NCI-H510A treated with DMSO at 0.1 percent for 48 hours (cell line): Measurements from ENCODE around the gene STAC2.
A peak's percentile ranks its signal among the peaks of the same experiment; 100 is the strongest.

Experiments used
- DNase-seq: peaks from one replicate; lab custom pipeline; 2025; lab: John Stamatoyannopoulos, UW

The STAC2 gene

GRCh38 chr17:39209317-39210092 is 16.2 kb downstream of the STAC2 start:
- no peak for DNase-seq

DNA sequence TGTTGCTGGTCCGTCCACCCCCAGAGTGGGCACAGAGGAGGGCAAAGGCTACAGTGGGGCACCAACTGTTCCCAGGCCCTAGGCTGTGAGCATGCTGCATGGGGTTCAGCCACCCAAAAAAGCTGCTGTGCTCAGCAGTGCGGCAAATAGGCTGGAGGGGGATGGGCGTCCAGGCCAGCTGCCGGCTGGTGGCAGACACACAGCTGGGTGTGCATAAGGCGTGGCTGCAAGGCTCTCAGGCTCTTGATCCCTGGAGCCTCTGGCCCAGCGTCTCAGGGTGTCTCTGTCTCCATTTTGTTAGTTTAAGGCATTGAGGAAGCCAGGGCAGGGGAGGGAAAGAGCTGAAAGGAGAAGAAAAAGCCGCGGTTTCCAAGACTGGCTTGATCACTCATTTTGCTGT is 16.9 kb downstream of the STAC2 start:
- DNase-seq, result peak; percentile 63

DNA sequence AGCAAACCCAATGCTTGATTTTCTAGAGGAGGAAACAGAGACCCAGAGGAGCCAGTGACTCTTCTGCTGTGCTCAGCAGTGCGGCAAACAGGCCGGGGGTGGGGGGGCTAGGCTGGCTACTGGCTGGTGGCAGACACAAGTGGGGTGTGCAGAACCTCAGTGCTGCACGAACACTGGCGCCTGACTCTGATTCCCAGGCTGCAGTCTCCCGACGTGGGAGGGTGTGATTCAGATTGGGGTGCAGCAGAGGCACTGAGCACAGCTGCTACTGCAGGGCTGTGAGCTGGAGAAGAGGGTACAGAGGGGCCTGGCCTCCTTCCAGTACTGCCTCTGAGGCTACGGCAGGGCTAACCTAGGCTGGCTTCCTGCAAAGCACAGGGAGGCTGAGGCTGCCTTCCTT is 17.6 kb downstream of the STAC2 start:
- DNase-seq, result no peak

GRCh38 chr17:39205112-39205526 is 20.6 kb downstream of the STAC2 start:
- no peak for DNase-seq

DNA sequence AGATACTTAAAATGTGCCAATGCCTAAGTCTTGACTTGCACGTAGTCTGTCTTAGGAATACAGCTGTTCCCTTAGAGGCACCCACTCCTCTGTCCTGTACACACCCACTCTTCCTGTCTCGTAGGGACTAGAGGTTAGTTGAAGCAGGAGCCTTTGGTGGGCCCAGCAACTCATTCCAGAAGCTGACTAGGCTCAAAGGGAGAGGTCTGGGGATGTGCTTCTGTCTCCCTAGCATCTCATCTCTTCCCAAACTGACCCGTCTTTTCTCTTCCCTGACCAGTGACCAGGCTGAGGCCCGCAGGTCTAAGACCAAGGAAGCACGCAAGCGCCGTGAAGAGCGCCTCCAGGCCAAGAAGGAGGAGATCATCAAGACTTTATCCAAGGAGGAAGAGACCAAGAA is 21.5 kb downstream of the STAC2 start:
- no peak for DNase-seq

DNA sequence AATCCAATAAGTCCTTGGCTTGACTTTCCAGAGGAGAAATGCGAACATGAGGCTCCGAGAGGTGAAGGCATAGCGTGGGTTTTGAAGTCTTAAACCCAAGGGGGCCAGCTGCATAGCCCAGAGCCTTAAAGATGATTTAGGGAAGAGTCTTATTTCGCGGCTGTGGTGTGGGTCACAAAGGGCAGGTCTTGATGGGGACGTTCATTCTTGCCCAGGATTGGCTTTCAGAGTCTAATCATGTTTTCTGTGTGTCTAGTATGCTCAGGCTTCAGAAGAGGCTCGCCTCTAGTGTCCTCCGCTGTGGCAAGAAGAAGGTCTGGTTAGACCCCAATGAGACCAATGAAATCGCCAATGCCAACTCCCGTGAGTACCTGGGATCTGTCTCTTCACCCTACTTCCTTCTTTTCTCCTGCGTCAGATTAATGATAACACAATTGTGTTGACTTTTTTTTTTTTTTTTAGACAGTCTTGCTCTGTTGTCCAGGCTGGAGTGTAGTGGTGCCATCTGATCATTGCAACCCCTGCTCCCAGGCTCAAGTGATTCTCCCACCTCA is 24.7 kb downstream of the STAC2 start:
- DNase-seq, result no peak

GRCh38 chr17:39200070-39200879 is 25.5 kb downstream of the STAC2 start, which contains the start of gene RPL19:
Gene RPL19 (plus strand): TSS chr17:39200283. CDS start chr17:39200345, 62 bp downstream.
- peak; percentile 95 for DNase-seq

- DNase-seq, result no peak
Observed at GRCh38 chr17:39199820-39200069, 26.0 kb downstream of the STAC2 start.

GRCh38 chr17:39198186-39198566 is 27.6 kb downstream of the STAC2 start:
- no peak for DNase-seq

- peak; percentile 85 for DNase-seq
Observed at GRCh38 chr17:39197380-39198185, 28.2 kb downstream of the STAC2 start, which contains the start of gene CACNB1. Gene CACNB1 (minus strand): TSS chr17:39197669. CDS start chr17:39197495, 174 bp downstream.

GRCh38 chr17:39196808-39197291 is 28.9 kb downstream of the STAC2 start:
- peak; percentile 20 for DNase-seq

DNA sequence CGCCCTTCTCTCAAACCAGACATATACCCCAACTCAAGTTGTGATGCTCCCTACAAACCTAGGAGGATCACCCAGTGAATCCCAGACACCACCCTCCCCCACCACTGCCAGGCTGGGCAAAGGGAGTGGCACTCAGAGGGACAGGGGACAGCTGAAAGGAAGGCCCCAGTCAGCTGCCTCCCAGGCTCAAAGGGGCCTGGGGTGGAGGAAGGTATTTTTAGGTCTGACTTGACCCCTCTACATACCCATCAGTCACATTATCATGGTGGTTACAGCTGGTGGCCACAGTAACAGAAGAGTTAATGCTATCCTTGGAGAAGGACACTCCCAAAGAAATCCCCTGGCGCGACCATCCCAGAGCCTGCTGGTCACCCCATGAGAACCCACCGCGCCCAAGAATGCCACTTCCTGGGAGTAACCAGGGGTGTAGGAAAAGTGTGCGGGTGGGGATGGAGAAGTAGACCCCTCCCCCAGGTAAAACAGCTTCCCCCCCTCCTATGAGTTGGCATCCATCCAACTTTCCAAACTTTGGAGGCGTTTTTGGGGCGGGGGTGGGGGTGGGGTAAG is 29.4 kb downstream of the STAC2 start:
- DNase-seq, result no peak

DNA sequence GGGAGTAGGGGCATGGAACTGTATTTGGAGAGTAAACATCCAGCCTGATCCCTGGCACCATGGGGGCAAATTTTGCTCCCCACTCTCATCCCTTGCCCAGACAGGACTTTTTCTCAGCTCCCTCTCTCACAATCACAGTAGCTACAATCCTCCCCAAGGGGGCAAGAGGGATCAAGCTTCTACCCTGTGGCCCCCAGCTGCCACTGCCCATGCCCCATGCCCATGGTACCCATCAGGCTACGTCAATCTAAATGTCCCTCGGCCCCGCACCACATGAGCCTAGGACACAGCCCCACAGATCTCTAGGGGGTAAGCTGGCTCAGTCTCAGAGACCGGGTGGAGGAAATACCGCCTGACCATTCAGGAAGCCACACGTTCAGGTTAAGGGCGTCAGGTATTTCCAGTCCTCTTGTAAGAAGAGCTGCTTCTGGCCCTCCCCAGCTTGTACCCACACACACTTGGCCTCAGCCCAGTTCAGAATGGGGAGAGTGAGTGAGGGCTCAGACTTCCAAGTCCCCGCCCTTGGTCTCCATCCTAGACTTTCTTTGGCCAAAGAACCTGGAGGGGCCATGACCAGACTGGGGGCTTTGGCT is 30.1 kb downstream of the STAC2 start:
- no peak for DNase-seq

- no peak for DNase-seq
Observed at GRCh38 chr17:39194985-39195524, 30.7 kb downstream of the STAC2 start.

DNA sequence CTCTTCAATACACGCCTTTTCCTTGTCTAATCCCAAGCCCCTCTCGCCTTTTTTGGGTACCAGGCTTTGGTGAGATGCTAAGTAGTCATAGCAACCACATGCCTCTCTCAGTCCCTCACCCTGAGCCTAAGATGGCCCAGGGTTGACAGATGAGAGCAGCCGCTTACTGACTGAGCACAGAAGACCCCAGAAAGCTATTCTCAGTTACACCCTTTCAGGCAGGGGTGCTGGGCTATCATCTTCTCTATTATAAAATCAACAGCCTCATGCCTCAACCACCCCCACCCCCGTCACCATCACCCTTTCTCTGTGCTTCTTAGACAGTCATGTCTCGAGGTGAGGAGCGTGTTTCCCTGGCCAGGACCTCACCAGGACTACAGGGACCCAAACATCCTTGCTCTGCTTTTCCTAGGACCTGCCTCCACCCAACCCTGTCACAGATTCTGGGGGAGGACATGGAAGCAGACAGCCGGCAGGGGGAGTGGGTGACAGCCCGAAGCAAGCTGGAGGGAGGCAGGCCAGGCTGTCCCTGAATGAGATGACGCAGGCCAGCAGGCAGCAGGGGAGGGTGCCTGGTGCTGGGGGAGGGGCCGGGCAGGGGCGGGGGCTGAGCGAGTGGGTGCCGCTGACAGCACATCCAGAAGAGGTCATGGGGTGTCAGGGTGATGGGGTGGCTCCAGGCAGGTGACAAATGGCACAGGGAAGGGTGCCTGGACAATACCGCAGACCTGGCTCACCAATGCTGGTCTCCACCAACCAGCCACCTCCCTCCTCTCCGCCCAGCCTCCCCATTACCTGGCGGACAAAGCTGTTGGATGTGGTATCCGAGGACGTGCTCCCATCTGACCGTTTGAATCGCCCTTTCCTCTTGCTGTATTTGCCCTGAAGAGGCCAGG is 31.4 kb downstream of the STAC2 start:
- DNase-seq, result no peak

GRCh38 chr17:39193346-39193745 is 32.4 kb downstream of the STAC2 start:
- DNase-seq, result no peak

DNA sequence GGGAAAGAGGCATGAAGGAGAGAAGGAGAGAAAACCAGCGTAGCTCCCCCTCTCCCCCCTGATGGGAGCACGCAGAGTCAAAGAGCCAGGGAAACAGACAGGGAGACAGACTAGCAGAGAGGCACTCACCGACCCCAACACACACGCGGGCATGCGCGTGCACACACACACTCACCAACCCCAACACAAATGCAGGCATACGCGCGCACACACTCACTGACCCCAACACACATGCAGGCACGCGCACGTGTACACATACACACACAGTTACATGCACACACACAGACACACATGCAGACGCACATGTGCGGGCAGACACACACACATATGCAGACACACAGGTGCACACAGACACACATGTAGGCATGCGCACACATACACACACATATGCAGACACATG is 32.8 kb downstream of the STAC2 start:
- no peak for DNase-seq

GRCh38 chr17:39191750-39192510 is 33.8 kb downstream of the STAC2 start:
- DNase-seq, result no peak

DNA sequence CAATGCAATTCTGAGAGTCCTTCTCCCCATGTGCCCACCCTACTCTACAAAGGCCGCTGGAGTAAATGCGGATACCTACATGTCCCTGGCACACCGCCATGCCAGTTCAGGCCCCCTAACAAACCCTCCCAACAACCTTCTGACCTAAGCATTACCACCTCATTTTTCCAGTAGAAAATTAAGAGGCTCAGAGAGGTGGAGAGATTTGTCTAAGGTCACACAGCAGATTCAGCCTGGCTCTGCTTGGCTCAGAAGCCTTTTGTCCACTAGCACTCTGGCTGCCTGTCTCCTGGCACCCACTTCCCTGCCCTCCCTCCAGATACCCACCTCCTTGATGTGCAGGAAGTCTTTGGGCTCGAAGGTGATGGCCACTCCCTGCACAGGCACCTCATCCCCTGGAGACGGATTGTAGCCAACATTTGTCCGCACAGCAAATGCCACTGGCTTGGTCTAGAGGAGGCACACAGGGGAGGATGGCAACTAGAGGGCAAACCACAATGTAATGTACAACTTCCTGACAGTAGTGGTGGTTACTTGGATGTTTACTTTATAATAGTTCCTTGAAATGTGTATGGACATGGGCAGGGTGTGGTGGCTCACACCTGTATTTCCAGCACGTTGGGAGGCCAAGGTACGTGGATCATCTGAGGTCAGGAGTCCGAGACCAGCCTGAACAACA is 38.5 kb downstream of the STAC2 start:
- no peak for DNase-seq
